Mesenteric fat pad (tissue), 1 donor: Measurements from ENCODE around the gene MACF1. TPM values are rescaled to one million over a fixed set of nuclear protein-coding genes. Genes with fewer than 3 reads are reported as not detected.
"Not testable (repeated sequence)": the region's sequence is repeated elsewhere in the genome, so short reads cannot be mapped to it uniquely, and the experiment has no call there.

Experiments
- DNase-seq: peaks from one replicate; pipeline ENCODE4 v3.0.0-alpha.2; 2020; ENCODE audit warnings: low spot score
- long read RNA-seq: library from polyadenylated mRNA; unstranded; transcript quantifications from one replicate; pipeline ENCODE4 v2.0.0, GENCODE V29; 2020
- total RNA-seq: library from RNA; stranded (reverse); fragmentation: NEBNext Ultra II Directional; extraction: Animal tissue kit (Norgen Biotek cat#: 25700); gene quantifications from one replicate; pipeline ENCODE4 v1.2.1, GENCODE V29; 2021
- donor health status: DM: yes; HTN: yes; CAD: no.

Gene MACF1
- 386 TPM for total RNA-seq
- long read RNA-seq, partial matches to known transcripts: 48 of 103 reads
- long read RNA-seq, other reads (novel, unspliced or antisense): 54 of 103 reads

- no peak for DNase-seq
Observed at GRCh38 chr1:39204441-39205081, at the start of gene MACF1. Gene MACF1, plus strand, starts transcription at chr1:39204695. Its CDS starts 328 bp downstream, at chr1:39205023.

GRCh38 chr1:39157304-39157703 is 47.2 kb upstream of the MACF1 start:
- DNase-seq: no peak

- no peak for DNase-seq
Observed at GRCh38 chr1:39158327-39159086, 46.0 kb upstream of the MACF1 start.

GRCh38 chr1:39159224-39160036 is 45.1 kb upstream of the MACF1 start:
- no peak for DNase-seq

- DNase-seq: no peak
Observed at GRCh38 chr1:39160703-39161102, 43.8 kb upstream of the MACF1 start.

GRCh38 chr1:39161811-39162210 is 42.7 kb upstream of the MACF1 start:
- DNase-seq: not testable (repeated sequence)

- DNase-seq: no peak
Observed at GRCh38 chr1:39163469-39163868, 41.0 kb upstream of the MACF1 start.

GRCh38 chr1:39164256-39164655 is 40.2 kb upstream of the MACF1 start:
- DNase-seq: no peak

- no peak for DNase-seq
Observed at GRCh38 chr1:39165049-39165448, 39.4 kb upstream of the MACF1 start.

- DNase-seq: no peak
Observed at GRCh38 chr1:39165488-39165887, 39.0 kb upstream of the MACF1 start.

- no peak for DNase-seq
Observed at GRCh38 chr1:39167632-39168209, 36.8 kb upstream of the MACF1 start.

- DNase-seq: no peak
Observed at GRCh38 chr1:39168301-39169080, 36.0 kb upstream of the MACF1 start.

- DNase-seq: no peak
Observed at GRCh38 chr1:39170731-39171667, 33.5 kb upstream of the MACF1 start.

- no peak for DNase-seq
Observed at GRCh38 chr1:39173119-39173994, 31.1 kb upstream of the MACF1 start.

GRCh38 chr1:39173995-39174380 is 30.5 kb upstream of the MACF1 start:
- no peak for DNase-seq

- no peak for DNase-seq
Observed at GRCh38 chr1:39174390-39175081, 30.0 kb upstream of the MACF1 start.

GRCh38 chr1:39177706-39178105 is 26.8 kb upstream of the MACF1 start:
- DNase-seq: no peak
